ENCODE data around the gene PAPLN. TPM values are rescaled to one million over a fixed set of nuclear protein-coding genes. Genes with fewer than 3 reads are reported as not detected.
A peak's percentile ranks its signal among the peaks of the same experiment; 100 is the strongest.

PAPLN gene
- polyA plus RNA-seq, 3 donors = 0.58 to 2.8 (median 0.73) TPM

GRCh38 chr14:73234029-73234428, 3.3 kb upstream of the PAPLN start:
- Histone ChIP-seq H3K27me3 (ENCODE audit: control insufficient read depth in 2 of 2, insufficient read depth in 2 of 2, low read length in 2 of 2) (peaks cover 38 to 64% of the 10 kb centered on the region in 2 donors), H3K4me1 (ENCODE audit: control insufficient read depth in 1 of 2, insufficient read depth in 2 of 2, low read length in 2 of 2) (peaks cover 15 to 31% of the 10 kb centered on the region in 2 donors), H3K4me2 (replicated peaks; ENCODE audit: extremely low read depth, low read length, poor library complexity, severe bottlenecking) (no peak overlapping the region), H3K9ac (ENCODE audit: insufficient read depth, low read length, poor library complexity, severe bottlenecking) (no peak overlapping the region), H3K36me3 (replicated peaks in 1 of 2; ENCODE audit: control insufficient read depth in 1 of 2, insufficient read depth in 2 of 2, low read length in 2 of 2) (peaks cover 3 to 5% of the 10 kb centered on the region in 2 donors), H4K20me1 (ENCODE audit: insufficient read depth, low read length) (peaks cover 7% of the 10 kb centered on the region), H3K27ac (ENCODE audit: low read depth in 1 of 2, low read length in 2 of 2) (no peak overlapping the region), H3K4me3 (replicated peaks in 1 of 3; ENCODE audit: low read depth in 2 of 3, low read length in 3 of 3) (no peak overlapping the region), H3K9me3 (replicated peaks in 1 of 2; ENCODE audit: control insufficient read depth in 1 of 2, insufficient read depth in 1 of 2, low read length in 2 of 2) (peaks cover 0 to 7% of the 10 kb centered on the region in 2 donors), H2AFZ (ENCODE audit: insufficient read depth, low read depth, low read length, poor library complexity, severe bottlenecking) (no peak overlapping the region), H3K79me2 (ENCODE audit: insufficient read depth, low read length) (no peaks in the 10 kb centered on the region)
- intact Hi-C loops (cut with micrococcal nuclease) = no loop called here
- TF ChIP-seq, protein P1, sequence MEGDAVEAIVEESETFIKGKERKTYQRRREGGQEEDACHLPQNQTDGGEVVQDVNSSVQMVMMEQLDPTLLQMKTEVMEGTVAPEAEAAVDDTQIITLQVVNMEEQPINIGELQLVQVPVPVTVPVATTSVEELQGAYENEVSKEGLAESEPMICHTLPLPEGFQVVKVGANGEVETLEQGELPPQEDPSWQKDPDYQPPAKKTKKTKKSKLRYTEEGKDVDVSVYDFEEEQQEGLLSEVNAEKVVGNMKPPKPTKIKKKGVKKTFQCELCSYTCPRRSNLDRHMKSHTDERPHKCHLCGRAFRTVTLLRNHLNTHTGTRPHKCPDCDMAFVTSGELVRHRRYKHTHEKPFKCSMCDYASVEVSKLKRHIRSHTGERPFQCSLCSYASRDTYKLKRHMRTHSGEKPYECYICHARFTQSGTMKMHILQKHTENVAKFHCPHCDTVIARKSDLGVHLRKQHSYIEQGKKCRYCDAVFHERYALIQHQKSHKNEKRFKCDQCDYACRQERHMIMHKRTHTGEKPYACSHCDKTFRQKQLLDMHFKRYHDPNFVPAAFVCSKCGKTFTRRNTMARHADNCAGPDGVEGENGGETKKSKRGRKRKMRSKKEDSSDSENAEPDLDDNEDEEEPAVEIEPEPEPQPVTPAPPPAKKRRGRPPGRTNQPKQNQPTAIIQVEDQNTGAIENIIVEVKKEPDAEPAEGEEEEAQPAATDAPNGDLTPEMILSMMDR (IDR thresholded peaks at IDR 0.05) = no peak
- WGBS (ENCODE audit: insufficient coverage) = 100% methylated on average over 2 of the region's 5 CpGs
- peaks cover 57 to 74% (median 57%) of the 10 kb centered on the region in 3 donors for H3K27me3 Mint-ChIP-seq (ENCODE audit: low read depth in 3 of 3)
- H3K27ac Mint-ChIP-seq = no peak overlapping the region
- DNase-seq = no peak
- H3K9me3 Mint-ChIP-seq = peaks cover 0 to 18% (median 7%) of the 10 kb centered on the region in 7 donors
- H3K4me3 Mint-ChIP-seq = peak overlapping the region in 1 of 2 donors; percentile 72
- peaks cover 12 to 14% of the 10 kb centered on the region in 2 donors for H3K36me3 Mint-ChIP-seq
- H3K4me1 Mint-ChIP-seq = peaks cover 25% of the 10 kb centered on the region

- H2AFZ ChIP-seq (ENCODE audit: insufficient read depth, low read depth, low read length, poor library complexity, severe bottlenecking) = no peak overlapping the region
- Mint-ChIP-seq H3K4me3 (peak overlapping the region in 1 of 2 donors; percentile 72), H3K27me3 (ENCODE audit: low read depth in 3 of 3) (peaks cover 62 to 82% (median 65%) of the 10 kb centered on the region in 3 donors), H3K36me3 (peaks cover 8 to 10% of the 10 kb centered on the region in 2 donors), H3K4me1 (peaks cover 30% of the 10 kb centered on the region), H3K27ac (no peak overlapping the region), H3K9me3 (peaks cover 0 to 19% (median 7%) of the 10 kb centered on the region in 7 donors)
- no peak overlapping the region for H3K4me3 ChIP-seq (replicated peaks in 1 of 3; ENCODE audit: low read depth in 2 of 3, low read length in 3 of 3)
- no peaks in the 10 kb centered on the region for H3K36me3 ChIP-seq (replicated peaks in 1 of 2; ENCODE audit: control insufficient read depth in 1 of 2, insufficient read depth in 2 of 2, low read length in 2 of 2)
- TF ChIP-seq, protein P1 (IDR thresholded peaks at IDR 0.05) = no peak
- H4K20me1 ChIP-seq (ENCODE audit: insufficient read depth, low read length) = peaks cover 7% of the 10 kb centered on the region
- DNase-seq = no peak
- no peak overlapping the region for H3K4me2 ChIP-seq (replicated peaks; ENCODE audit: extremely low read depth, low read length, poor library complexity, severe bottlenecking)
- H3K4me1 ChIP-seq (ENCODE audit: control insufficient read depth in 1 of 2, insufficient read depth in 2 of 2, low read length in 2 of 2) = peaks cover 21 to 39% of the 10 kb centered on the region in 2 donors
- peaks cover 0 to 8% of the 10 kb centered on the region in 2 donors for H3K9me3 ChIP-seq (replicated peaks in 1 of 2; ENCODE audit: control insufficient read depth in 1 of 2, insufficient read depth in 1 of 2, low read length in 2 of 2)
- no peak overlapping the region for H3K9ac ChIP-seq (ENCODE audit: insufficient read depth, low read length, poor library complexity, severe bottlenecking)
- intact Hi-C loops (cut with micrococcal nuclease) = no loop called here
- no peaks in the 10 kb centered on the region for H3K79me2 ChIP-seq (ENCODE audit: insufficient read depth, low read length)
- H3K27ac ChIP-seq (ENCODE audit: low read depth in 1 of 2, low read length in 2 of 2) = no peak overlapping the region
- WGBS (ENCODE audit: insufficient coverage) = 86% methylated on average over 9 of the region's 11 CpGs
- H3K27me3 ChIP-seq (ENCODE audit: control insufficient read depth in 2 of 2, insufficient read depth in 2 of 2, low read length in 2 of 2) = peaks cover 45 to 71% of the 10 kb centered on the region in 2 donors
Observed at GRCh38 chr14:73234586-73235394, 2.5 kb upstream of the PAPLN start.
